ENCODE results near the gene ARID1B.

The ARID1B gene

GRCh38 chr6:156910938-156911337 is 133.8 kb downstream of the ARID1B start:
- DNase-seq, result no peak

DNA sequence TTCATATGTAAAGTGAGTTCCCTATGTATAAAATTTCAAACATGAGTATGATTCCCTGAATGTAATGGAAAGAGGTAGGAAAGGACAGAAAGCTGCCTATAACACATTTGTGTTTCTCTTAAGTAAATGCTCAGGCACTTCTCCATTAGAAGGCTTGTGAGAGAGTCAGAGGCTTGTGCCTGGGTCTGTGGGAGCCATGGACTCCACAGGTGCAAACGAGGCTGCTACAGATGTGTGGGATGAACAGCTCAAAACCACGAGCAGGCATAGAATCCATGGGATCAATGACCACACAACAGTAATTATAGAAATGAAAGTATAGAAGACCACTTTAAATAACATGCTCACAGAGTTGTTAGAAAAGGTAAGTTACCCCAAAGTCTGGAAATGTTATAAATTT is 134.4 kb downstream of the ARID1B start:
- DNase-seq, result no peak

DNA sequence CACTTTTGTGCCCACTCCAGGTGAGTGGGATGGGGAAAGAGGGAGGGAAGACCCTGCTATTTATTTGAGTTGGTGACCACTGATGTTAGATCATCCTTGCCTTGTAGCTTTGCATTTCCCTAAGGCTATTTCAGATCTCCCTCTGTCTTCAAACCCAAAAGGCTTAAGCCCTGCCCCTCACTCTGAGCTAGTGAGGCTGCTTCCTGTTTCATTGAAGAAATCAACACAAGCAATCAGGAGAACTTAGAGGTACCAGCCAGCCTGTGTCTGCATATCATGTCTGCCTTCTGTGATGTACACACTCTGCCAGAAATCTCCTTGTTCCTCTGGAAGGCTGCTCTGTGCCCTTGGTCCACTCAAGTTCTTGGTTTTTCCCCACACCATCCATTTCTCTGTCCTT is 135.3 kb downstream of the ARID1B start:
- no peak for DNase-seq

DNA sequence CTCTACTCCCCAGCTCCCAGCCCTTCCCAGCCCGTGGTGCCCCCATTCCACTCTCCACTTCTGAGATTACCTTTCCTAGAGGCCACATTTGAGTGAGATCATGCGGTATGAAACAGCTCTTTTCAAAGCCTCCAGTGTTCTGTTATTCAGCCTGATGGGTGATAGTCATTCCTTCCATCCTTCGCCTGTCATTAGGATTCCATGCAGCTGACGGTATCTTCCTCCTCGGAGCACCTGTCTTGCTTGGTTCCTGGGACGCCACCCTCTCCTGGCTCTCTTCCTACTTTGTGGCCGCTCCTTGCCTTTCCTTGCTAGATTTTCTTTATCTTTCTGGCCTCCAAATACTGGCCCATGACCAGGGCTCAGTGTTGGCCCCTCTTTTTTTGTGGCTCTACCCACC is 137.0 kb downstream of the ARID1B start:
- no peak for DNase-seq

GRCh38 chr6:156916130-156916801 is 139.1 kb downstream of the ARID1B start:
- no peak for DNase-seq

DNA sequence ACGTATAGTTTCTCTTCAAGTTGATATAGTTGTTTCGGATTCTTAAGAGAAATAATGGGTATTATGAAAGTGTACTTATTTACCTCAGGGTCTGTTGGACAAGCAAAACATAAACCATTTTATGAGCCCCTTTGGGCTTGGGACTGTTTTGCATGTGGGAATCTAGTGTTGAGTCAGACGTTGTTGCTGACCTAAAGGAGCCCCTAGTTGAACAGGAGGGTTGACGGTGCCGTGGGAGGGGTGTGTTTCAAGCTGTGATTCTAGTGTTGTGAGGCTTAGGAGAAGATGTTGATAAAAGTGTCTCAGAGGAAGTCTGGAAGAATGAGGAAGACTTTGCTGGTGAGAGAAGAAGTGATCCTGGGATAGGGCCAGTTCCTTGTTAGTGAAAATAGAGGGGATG is 140.0 kb downstream of the ARID1B start:
- DNase-seq, result no peak

DNA sequence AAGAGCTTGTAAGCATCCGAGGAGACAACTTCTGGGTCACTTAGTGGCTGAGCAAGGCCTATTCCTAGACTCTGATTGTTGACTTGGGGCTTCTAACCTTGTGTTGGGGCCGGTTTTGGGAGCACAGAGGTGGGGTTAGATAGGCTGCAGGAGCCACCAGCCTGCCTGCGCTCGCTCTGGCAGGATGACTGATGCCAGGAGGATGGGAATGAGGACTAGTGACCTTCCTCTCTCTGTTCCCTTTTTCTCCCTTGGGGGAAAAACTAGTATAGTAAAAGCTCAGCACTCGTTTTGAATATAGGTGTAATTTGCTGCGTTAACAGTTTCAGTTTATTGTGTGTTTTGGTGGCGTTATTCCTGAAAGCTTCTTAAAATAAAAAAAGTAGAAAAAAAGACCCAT is 141.5 kb downstream of the ARID1B start:
- no peak for DNase-seq

GRCh38 chr6:156919370-156919769 is 142.2 kb downstream of the ARID1B start:
- no peak for DNase-seq

- peak; percentile 13 for DNase-seq
Observed at GRCh38 chr6:156919814-156920369, 142.7 kb downstream of the ARID1B start.

DNA sequence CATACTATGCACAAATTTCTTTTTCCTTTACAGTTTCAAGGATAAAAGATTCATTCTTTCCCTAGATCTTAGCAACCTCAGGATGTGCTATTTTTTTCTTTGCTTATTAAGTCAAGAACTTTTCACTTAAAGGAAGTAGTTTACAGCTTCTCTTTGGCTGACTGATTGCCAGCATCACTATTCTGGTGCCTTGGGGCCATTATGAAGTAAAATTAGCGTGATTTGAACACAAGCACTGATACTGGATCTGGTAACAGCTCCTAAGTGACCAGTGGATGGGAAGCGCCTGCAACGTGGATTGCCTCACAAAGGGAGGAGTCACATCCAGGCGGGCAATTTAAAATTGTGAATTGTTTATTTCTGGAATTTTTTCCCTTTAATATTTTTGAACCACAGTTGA is 147.1 kb downstream of the ARID1B start:
- DNase-seq, result no peak

GRCh38 chr6:156925026-156925425 is 147.8 kb downstream of the ARID1B start:
- DNase-seq, result no peak

- DNase-seq, result no peak
Observed at GRCh38 chr6:156925718-156926607, 148.8 kb downstream of the ARID1B start.

- DNase-seq, result no peak
Observed at GRCh38 chr6:156928126-156928525, 150.9 kb downstream of the ARID1B start.

DNA sequence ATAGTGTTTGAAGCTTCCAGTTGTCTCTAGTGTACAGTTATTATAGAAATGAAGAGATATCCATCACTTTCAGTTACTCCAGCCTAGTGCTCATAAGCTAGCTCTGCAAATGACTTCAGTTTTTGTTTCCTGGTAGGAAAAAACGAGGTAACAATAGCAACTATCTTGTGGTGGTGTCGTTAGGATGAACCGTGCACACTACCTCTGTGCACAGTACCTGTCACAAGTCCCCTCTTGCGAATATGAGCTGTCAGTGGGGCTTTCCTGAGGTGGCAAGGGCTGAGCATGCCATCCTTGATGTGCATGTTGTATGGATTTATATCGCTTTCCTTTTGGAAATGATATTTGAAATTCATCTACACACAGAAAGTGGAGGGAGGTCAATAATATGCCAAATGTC is 151.8 kb downstream of the ARID1B start:
- no peak for DNase-seq

- DNase-seq, result no peak
Observed at GRCh38 chr6:156931283-156931682, 154.1 kb downstream of the ARID1B start.

DNA sequence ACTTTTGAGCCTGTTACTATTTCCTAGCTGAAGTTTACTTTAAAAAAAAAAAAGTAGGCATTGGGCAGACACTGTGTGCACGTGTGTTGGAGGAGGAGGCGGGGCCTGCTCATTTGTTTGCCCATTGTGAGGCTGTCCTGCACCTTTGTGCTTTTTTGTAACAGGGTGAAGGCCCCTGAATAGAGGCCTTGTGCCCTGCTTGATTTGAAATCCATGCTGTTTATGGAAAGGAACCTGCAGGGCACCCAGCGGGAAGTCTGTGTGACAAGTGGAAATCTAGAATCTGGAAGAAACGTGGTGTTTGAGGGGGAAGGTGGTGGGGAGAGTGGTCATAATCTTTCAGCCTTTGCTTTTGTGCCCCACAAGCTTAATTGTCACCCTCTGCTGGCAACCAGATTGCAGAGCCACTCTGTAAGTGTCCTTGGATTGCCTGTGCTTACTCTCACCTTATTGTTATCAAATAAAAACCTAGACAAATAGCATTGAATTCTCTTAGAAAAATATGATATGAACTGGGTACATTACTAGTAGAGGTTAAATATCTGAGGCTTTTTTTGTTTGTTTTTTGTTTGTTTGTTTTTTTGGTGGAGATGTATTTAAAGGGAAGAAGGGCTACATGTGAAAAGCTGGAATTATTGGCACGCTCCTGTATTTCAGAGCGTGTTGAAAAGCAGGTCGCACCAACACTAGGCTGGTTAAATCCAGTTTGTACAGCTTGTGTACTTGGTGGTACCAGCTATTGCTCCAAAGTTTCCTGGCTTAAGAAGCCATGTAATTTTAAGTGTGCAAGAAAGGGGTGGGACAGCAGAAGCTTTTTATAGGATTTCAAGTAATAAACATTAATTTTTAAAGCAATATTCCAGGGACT is 156.3 kb downstream of the ARID1B start:
- DNase-seq, result no peak

GRCh38 chr6:156934069-156934460 is 156.9 kb downstream of the ARID1B start:
- DNase-seq, result no peak

DNA sequence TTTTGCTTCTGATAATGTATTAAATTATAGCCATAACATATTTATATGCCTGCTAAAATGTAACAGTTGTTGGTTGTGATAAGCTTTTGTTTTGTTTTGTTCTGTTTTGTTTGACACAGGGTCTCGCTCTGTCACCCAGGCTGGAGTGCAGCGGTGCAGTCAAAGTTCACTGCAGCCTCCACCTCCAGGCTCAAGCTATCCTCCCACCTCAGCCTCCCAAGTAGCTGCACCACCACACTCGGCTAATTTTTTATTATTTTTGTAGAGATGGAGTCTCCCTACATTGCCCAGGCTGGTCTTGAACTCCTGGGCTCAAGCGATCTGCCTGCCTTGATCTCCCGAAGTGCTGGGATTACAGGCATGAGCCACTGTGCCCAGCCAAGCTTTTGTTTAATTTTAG is 157.8 kb downstream of the ARID1B start:
- DNase-seq, result no peak

GRCh38 chr6:156938143-156938542 is 161.0 kb downstream of the ARID1B start:
- DNase-seq, result no peak

DNA sequence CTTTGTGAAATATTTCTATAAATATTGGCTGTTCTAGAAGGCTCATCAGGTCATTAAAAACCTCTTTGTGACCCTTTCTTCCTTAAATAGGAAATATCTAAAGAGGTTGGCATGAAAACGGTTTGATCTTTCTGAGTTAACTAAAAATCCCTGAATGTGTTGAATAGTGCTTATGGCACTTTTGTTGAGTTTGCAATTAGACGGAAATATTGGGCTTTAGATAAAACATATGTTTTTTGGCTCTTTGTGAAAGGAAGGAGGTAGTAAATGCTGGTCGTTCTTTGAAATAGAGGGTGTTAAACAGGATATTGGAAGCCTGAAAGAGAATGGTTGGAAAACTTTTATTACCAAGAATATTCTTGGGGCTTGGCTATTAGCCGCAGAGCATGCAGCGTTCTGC is 163.0 kb downstream of the ARID1B start:
- DNase-seq, result no peak

GRCh38 chr6:156942266-156942665 is 165.1 kb downstream of the ARID1B start:
- DNase-seq, result no peak

DNA sequence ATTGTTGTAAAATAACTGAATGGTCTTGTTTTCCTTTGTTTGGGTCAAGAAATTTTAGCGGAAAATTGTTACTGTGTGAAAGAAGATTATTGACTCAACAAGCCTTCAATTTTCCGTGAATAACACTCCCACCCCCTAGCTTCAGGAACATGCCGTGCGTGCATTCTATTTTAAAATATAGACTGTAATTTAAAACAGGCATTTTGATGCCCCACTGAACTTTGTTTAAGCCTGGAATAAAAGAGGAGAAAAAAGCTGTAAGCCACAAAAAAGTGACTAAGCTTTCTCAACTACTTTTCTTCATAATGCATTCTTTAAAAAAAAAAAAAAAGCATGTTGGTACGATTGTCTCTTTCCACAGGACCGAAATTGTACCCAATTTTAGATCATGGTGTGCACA is 166.0 kb downstream of the ARID1B start:
- no peak for DNase-seq

- DNase-seq, result no peak
Observed at GRCh38 chr6:156943816-156944215, 166.6 kb downstream of the ARID1B start.

Data from NCI-H1694 (cell line).